Measurements from ENCODE around the gene SIGLEC9.

GRCh38 chr19:51090471-51090870 is 34.2 kb upstream of the SIGLEC9 start:
- TF ChIP-seq CTCF (conservative IDR thresholded peaks at IDR 0.05; ENCODE audit: low read length) (no peak), EZH2phosphoT487 (IDR thresholded peaks at IDR 0.05; ENCODE audit: borderline replicate concordance) (no peak)
